Transverse colon (tissue), 4 donors: ENCODE measurements around the gene PI4KA. TPM values are rescaled to one million over a fixed set of nuclear protein-coding genes. Genes with fewer than 3 reads are reported as not detected.

Experiments used
- DNase-seq: peaks from one replicate; pipeline ENCODE4 v3.0.0-alpha.2; 2019
- H3K27ac ChIP-seq, 4 donors: fragments of 200-600 bp; sonication (generic); 2 replicates each; pipeline ENCODE4 v1.5.1; 2016 to 2018; ENCODE audit warnings: inconsistent platforms in 4 of 4
- H3K27me3 ChIP-seq: fragments of 200-600 bp; sonication (generic); 2 replicates; pipeline ENCODE4 v1.5.1; 2017; ENCODE audit warnings: inconsistent platforms
- H3K36me3 ChIP-seq, 4 donors: fragments of 200-600 bp; sonication (generic); 2 replicates each; pipeline ENCODE4 v1.5.1; 2017 to 2019; ENCODE audit warnings: inconsistent platforms in 4 of 4
- H3K4me1 ChIP-seq, 4 donors: fragments of 200-600 bp; sonication (generic); 2 replicates each; pipeline ENCODE4 v1.5.1; 2017 to 2020; ENCODE audit warnings: inconsistent platforms in 4 of 4
- H3K4me3 ChIP-seq, 4 donors: fragments of 200-600 bp; sonication (generic); 1 replicate in 1 of 4; 2 replicates in 3 of 4; pipeline versions ENCODE4 v1.5.1 to v1.6.1; 2017 to 2019; ENCODE audit warnings: inconsistent platforms in 4 of 4
- H3K9me3 ChIP-seq, 2 donors: fragments of 200-600 bp; sonication (generic); 2 replicates each; pipeline ENCODE4 v1.5.1; 2017 to 2019; ENCODE audit warnings: inconsistent platforms in 2 of 2
- EP300 ChIP-seq: sonication (generic); formaldehyde crosslinking; IDR thresholded peaks from one replicate; pipeline ENCODE4 v1.6.1; 2017; ENCODE audit warnings: antibody characterized with exemption, low read depth
- POLR2A ChIP-seq: fragments of 450-650 bp; IDR thresholded peaks from one replicate; pipeline ENCODE4 v1.6.1; 2016; ENCODE audit warnings: antibody characterized with exemption, mild to moderate bottlenecking, moderate library complexity
- POLR2AphosphoS5 ChIP-seq, 3 donors: sonication (generic); formaldehyde crosslinking; IDR thresholded peaks; one replicate each; pipeline ENCODE4 v1.6.1; 2016; ENCODE audit warnings: antibody characterized with exemption in 3 of 3
- WGBS, 2 donors: methylation state at CpG; one replicate each; pipeline ENCODE4 v1.1.5; 2018; ENCODE audit warnings: low coverage in 1 of 2; 5-methylcytosine and 5-hydroxymethylcytosine counted together
- in situ Hi-C, 4 donors: fragments of 200-750 bp; cut with MboI; loops; one replicate each; pipeline versions ENCODE4 v1.15.0 to v1.15.1; 2017; ENCODE audit warnings: low sequenced_read_pairs in 3 of 4, low pct_ligation_motif_present in 1 of 4, low pct_unique_long_range_greater_than_20kb in 1 of 4
- intact Hi-C: fragments of 100-400 bp; cut with DNase I; formaldehyde crosslinking; loops from one replicate; pipeline ENCODE4 v1.15.1; 2023; ENCODE audit warnings: low total_unique reads
- total RNA-seq, 4 donors: library from RNA; depleted of rRNA; stranded (reverse); fragments of >200 nt; gene quantifications; one replicate each; pipeline ENCODE4 v1.1.0, GENCODE V29; 2016
- TF ChIP-seq, protein P1 (sequence below), 5 experiments: fragments of 200-600 bp in 3 of 5; fragments of 450-650 bp in 2 of 5; sonication (generic) in 3 of 5; IDR thresholded peaks; 1 replicate in 2 of 5; 2 replicates in 3 of 5; pipeline ENCODE4 v1.5.1; 2016 to 2017; ENCODE audit warnings: antibody characterized with exemption in 5 of 5, inconsistent platforms in 3 of 5, mild to moderate bottlenecking in 2 of 5, moderate library complexity in 1 of 5

PI4KA gene
- total RNA-seq, 4 donors from 2014 or later = 90.8 to 126 (median 109) TPM

DNA sequence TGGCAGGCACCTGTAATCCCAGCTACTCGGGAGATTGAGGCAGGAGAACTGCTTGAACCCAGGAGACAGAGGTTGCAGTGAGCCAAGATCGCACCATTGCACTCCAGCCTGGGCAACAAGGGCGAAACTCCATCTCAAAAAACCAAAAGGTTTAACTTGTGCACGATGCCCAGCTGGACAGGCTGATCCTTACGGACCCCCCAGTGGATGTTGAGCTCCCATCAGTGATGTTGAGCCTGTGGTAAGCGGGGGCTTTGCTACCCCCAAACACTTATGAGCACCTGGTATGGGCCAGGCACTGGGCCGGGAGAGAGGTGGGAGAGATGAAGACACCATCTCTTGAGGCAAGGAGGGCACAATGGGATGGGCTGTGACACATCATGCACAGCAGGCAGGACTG, 92.1 kb downstream of the PI4KA start:
- intact Hi-C loops = no loop called here
- H3K27ac ChIP-seq = no peak overlapping the region
- DNase-seq = no peak
- H3K36me3 ChIP-seq = peaks cover 0 to 33% (median 14%) of the 10 kb centered on the region in 4 donors
- WGBS, 2 donors = 96 to 100% methylated on average over 2 to 7 of the region's 7 CpGs
- H3K4me1 ChIP-seq = no peaks in the 10 kb centered on the region
- TF ChIP-seq POLR2AphosphoS5 (IDR thresholded peaks at IDR 0.05) = no peak
- TF ChIP-seq POLR2A = no peak
- TF ChIP-seq, protein P1, sequence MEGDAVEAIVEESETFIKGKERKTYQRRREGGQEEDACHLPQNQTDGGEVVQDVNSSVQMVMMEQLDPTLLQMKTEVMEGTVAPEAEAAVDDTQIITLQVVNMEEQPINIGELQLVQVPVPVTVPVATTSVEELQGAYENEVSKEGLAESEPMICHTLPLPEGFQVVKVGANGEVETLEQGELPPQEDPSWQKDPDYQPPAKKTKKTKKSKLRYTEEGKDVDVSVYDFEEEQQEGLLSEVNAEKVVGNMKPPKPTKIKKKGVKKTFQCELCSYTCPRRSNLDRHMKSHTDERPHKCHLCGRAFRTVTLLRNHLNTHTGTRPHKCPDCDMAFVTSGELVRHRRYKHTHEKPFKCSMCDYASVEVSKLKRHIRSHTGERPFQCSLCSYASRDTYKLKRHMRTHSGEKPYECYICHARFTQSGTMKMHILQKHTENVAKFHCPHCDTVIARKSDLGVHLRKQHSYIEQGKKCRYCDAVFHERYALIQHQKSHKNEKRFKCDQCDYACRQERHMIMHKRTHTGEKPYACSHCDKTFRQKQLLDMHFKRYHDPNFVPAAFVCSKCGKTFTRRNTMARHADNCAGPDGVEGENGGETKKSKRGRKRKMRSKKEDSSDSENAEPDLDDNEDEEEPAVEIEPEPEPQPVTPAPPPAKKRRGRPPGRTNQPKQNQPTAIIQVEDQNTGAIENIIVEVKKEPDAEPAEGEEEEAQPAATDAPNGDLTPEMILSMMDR (IDR thresholded peaks at IDR 0.05) = no peak
- TF ChIP-seq EP300 = no peak
- no peaks in the 10 kb centered on the region for H3K9me3 ChIP-seq
- H3K4me3 ChIP-seq = no peak overlapping the region
- H3K27me3 ChIP-seq = no peaks in the 10 kb centered on the region
- in situ Hi-C loops = no loop called here

GRCh38 chr22:20765938-20766337, 92.7 kb downstream of the PI4KA start:
- TF ChIP-seq POLR2A = no peak
- TF ChIP-seq, protein P1 (IDR thresholded peaks at IDR 0.05) = no peak
- no peak for TF ChIP-seq POLR2AphosphoS5 (IDR thresholded peaks at IDR 0.05)
- no peak for TF ChIP-seq EP300
- Histone ChIP-seq H3K9me3 (no peaks in the 10 kb centered on the region), H3K27ac (no peak overlapping the region), H3K4me3 (no peak overlapping the region), H3K36me3 (peaks cover 0 to 35% (median 15%) of the 10 kb centered on the region in 4 donors), H3K27me3 (no peaks in the 10 kb centered on the region), H3K4me1 (no peaks in the 10 kb centered on the region)
- 97% methylated on average over 2 of the region's 2 CpGs; no CpG with 5 or more reads in 1 of the 2 donors for WGBS, 2 donors
- DNase-seq = no peak
- intact Hi-C loops (no loop called here), in situ Hi-C loops (no loop called here)

GRCh38 chr22:20764729-20765128, 93.9 kb downstream of the PI4KA start:
- intact Hi-C loops = no loop called here
- peaks cover 0 to 42% (median 19%) of the 10 kb centered on the region in 4 donors for H3K36me3 ChIP-seq
- no peak overlapping the region for H3K27ac ChIP-seq
- H3K4me1 ChIP-seq = no peaks in the 10 kb centered on the region
- no peak overlapping the region for H3K4me3 ChIP-seq
- in situ Hi-C loops = no loop called here
- no peaks in the 10 kb centered on the region for H3K27me3 ChIP-seq
- TF ChIP-seq, protein P1 (IDR thresholded peaks at IDR 0.05) = no peak
- no peaks in the 10 kb centered on the region for H3K9me3 ChIP-seq
- DNase-seq = no peak
- WGBS, 2 donors = 96 to 100% methylated on average over 1 to 10 of the region's 10 CpGs

DNA sequence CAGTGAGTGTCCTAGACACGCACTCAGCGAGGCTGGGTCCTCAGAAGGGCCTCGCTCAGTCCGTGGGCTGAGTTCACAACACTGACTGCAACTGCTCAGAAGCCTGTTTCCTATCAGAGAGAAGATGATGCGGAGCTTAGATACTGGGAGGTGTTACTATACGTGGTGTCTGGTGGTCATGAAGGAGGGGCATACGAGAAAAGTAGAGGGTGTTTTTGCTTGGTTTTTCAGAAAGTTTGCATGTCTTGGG, 94.2 kb downstream of the PI4KA start:
- H3K27me3 ChIP-seq = no peaks in the 10 kb centered on the region
- no peaks in the 10 kb centered on the region for H3K4me1 ChIP-seq
- peaks cover 0 to 42% (median 19%) of the 10 kb centered on the region in 4 donors for H3K36me3 ChIP-seq
- no peak for TF ChIP-seq EP300
- TF ChIP-seq, protein P1 (IDR thresholded peaks at IDR 0.05) = no peak
- no peak for TF ChIP-seq POLR2AphosphoS5 (IDR thresholded peaks at IDR 0.05)
- no peak for TF ChIP-seq POLR2A
- intact Hi-C loops = no loop called here
- 87 to 98% methylated on average over 2 to 7 of the region's 7 CpGs for WGBS, 2 donors
- in situ Hi-C loops = no loop called here
- H3K4me3 ChIP-seq = no peak overlapping the region
- no peak overlapping the region for H3K27ac ChIP-seq
- no peak for DNase-seq
- H3K9me3 ChIP-seq = no peaks in the 10 kb centered on the region
